ENCODE data around the gene TBX10.
"Not testable (repeated sequence)": the region's sequence is repeated elsewhere in the genome, so short reads cannot be mapped to it uniquely, and the experiment has no call there.

Gene TBX10

DNA sequence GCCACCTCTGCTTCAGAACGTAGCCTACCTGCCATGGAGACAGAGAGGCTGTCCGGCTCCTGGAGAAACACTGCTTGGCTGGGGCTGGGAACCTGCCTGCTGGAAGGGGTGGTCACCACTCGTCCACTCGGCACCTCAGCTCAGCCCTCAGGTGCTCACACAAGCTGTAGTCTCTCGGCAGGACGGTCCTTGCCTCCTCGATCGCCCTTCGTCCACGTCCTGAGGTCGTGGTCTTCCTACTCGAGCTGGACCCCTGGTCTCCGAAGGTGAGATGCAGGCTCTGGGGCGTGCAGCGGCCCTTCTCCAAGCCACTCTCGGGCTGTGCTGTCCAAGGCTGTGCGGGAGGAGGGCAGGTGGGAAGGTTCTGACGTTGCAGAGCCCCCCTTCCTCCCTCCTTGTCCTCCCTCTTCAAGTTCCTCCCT is at the start of gene TBX10:
Gene TBX10, minus strand, starts transcription at position 326 of the 422 bp plus-strand sequence. Its CDS starts 291 bp downstream, at position 35.
- no peak for DNase-seq

DNA sequence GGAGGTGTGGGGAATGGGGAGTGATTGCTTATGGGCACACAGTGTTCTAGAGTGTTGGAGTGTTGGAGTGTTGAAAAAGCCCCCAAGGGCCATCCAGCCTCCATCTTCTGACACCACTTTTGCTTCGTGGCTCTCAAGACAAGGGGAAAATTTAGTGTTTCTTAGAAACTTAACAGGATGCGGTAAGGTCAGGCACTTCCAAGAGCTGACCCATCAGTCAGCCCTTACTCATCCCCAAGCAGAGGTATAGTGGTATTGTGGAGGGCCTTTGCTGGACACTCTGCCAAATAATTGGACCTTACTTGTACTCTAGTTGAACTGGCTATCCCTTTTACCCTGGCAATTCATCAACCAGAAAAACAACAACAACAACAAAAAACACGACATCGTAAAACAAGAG is 49.6 kb upstream of the TBX10 start:
- no peak for DNase-seq

DNA sequence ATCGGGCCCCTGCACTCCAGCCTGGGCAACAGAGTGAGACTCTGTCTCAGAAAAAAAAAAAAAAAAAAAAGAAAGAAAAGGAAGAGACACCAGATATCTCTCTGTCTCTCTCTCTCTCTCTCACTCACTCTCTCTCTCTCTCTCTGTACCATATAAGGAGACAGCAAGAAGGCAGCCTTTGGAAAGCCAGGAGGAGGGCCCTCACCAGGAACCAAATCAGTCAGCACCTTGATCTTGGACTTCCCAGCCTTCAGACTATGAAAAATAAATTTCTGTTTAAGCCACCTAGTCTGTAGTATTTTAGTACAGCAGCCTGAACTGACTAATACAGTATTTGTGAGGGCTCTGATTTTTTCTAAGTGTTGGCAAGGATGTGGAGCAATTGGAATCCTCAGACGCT is 48.4 kb upstream of the TBX10 start:
- DNase-seq, result no peak

DNA sequence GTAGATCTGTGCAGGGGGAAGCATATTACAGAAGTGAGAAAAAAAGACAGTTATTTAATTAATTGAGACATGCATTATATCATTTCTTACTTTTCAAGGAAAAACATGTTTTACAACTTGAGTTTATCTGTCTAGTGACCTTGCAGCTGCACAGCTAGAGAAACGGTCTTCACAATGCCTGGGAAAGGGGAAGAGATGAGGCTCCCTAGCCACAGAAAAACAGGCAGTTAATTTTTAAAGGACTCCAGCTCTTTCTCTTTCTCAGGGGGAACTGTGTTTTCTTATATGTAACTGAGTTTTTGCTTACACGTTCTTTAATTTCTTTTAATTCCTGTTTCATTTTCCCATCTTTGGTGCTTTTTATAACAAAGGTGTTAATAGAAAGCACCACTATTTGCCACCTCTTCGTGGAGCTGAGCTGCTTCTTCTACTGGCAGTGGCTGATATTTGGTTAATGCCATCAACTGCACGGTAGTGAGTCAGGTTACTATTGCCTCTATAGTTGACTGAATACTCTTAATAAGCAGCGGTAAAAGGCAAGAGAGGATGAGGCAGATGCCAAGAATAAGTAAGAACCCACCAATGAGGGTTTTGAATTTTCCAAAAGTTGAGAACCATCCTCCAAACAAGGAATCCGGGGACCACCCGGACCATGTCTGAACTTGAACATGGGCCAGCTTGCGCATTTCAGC is 46.2 kb upstream of the TBX10 start:
- not testable (repeated sequence) for DNase-seq

DNA sequence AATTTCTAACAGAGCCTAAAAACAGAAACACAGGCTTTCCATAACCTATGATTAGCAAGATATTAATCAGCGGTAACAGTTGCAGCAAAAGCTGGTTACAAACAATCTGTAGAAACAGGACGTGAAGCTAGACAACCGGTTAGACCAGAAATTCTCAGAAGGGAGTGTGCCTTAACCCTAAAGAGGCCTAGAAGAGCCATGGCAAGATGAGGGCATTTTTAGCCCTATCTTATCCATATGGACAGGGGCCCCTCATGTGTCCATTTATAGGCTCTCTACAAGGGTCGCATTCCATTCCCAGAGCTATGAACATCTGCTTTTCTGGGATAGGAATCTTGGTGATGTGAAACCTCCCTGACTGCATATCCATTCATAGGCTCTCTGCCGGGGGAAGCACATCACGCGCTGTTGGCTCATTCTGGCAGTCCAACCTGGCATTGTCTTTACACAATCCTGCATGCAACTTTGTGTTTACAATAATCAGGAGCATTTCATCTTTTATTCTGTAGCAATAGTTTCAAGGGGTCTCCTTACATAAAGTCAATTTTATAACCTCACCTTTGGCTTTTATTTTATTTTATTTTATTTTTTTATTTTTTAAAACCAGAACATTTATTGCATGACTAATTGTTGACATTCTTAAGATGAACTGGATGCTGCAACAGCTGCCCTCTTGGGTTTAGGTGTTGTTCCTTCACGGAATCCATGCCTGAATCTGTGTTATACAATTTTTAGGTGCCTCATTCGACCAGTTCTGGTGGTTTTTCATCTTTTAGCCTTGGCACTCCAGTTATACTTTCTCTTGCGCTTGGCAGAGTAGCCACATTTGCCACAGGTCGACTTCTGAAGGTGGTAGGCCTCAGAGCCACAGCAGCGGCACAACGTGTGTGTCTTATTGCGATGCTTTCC is 42.8 kb upstream of the TBX10 start:
- DNase-seq, result not testable (repeated sequence)

DNA sequence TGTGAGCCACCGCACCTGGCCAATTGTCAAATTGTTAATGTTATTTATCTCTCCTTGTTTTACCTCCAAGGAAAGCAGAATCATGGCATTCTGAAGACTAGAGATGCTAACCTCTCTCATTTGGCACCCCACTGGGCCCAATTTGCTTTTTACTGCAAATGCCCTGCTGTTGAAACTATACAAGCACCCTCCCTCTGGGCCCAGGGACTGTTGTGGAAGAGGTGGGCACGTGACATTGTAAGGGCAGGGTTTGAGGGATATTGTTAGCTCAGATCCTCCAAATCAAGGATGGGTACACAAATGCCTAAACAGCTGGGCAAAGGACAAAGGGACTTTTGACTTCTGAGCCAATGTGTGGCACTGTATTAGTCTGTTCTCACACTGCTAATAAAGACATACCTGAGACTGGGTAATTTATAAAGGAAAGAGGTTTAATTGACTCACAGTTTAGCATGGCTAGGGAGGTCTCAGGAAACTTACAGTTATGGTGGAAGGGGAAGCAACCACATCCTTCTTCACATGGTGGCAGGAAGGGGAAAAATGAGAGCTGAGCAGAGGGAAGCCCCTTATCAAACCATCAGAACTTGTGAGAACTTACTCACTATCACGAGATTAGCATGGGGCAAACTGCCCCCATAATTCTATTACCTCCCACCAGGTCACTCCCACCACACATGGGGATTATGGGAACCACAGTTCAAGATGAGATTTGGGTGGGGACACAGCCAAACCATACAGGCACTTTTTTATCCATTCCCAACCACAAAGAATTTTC is 41.3 kb upstream of the TBX10 start:
- no peak for DNase-seq

DNA sequence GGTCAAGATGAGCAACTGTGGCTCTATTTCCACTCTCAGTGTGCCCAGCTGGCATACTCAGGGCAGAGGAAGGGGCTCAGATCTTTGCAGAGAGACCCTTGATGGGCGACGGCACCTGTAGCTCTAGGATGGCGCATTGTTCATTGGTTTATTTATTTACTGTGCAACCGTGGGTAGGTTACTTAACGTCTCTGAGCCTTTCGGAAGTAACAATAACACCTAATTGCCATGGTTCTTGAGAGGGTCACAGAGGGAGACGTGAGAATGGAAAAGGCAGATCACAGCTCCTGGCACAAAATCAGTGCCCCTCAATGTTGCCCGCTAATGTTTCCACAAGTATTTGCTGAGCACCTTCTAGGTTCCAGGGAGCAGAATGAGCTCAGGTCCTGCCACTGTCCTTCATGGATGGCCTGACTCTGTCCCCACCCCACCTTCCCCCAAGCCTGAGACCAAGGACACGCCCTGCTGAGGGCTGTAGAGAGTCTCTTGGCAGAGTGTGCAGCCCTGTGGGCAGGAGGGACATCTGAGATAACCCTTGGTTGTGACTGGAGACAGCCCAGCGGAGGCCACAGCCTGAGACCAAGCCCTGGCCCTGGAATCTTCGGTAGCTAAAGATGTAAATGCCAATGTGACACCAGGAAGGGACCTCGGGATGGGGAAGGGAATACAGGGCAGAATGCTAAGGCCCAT is 35.6 kb upstream of the TBX10 start:
- no peak for DNase-seq

DNA sequence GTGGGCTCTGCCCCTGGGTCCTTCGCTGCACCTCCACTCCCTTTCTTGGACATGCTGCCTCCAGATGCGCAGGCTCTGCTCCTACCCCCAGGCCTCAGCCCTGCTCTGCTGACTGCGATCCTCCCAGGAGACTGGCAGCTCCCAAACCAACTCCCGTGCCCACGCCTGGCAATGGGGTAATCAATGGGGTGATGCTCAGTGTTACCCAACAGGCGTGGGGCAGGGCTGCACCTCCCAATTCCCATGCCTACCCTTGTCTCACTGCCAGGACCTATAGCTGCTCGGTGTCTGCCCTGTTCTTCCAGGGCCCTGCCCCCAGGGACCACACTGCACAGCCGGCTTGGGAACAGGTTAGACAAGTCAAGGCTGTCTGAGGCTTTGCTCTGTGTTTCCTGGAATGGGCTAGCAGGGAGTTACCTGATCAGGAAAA is 34.9 kb upstream of the TBX10 start, which contains the start of gene ALDH3B2:
Gene ALDH3B2, minus strand, starts transcription at position 182 of the 430 bp plus-strand sequence. CDS start 7,688 bp downstream, outside the sequence.
- no peak for DNase-seq

DNA sequence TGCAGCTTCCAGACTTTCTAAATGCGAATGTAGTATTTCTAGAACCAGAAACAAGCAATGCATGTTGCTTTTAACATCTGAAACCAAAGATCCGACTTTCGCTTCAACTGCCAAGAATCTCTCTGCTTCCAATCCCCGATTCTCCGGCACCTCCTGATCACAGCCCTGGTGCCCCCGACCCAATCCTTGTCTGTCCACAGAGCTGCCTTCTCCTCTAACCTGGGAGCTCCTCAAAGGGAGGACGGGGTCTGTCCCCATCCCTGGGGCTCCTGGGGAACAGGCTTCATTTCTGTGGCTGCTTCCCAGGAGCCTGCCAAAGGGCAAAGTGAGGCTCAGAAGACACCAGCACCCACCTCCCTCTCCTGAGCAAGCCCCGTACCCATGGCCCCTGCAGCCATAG is 34.3 kb upstream of the TBX10 start:
- DNase-seq, result no peak

DNA sequence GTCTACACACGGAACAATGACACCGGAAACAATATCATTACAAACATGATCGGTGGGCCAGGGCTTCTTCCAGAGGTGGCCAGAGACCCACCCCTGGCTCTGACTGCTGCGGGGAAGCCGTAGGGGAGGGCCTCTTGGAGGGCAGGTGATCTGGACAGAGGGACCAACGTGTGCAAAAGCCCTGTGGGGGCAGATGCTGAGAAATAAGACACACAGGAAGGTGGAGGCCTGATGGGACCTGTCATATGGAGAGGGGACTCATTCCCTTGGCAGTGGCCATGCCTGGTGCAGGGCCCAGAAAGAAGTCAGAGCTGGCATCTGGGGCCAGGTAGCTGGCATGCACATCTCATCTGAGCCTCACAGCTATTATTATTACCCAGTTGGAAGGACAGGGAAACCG is 33.8 kb upstream of the TBX10 start:
- DNase-seq, result no peak

DNA sequence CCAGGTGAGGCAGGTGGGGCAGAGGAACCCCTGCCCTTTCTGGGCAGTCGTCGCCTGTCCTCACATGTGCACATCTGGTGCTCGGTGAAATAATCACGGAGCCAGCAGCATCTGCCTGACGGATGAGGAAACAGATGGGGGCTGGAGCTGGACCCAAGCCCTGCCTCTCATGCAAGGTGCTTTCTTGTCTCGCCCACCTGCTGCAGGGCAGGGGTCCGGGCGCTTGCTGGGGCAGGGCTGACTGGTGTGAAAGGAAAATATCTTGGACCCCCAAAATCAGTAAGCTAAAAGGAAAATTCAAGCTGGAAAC is 31.6 kb upstream of the TBX10 start:
- DNase-seq, result no peak

DNA sequence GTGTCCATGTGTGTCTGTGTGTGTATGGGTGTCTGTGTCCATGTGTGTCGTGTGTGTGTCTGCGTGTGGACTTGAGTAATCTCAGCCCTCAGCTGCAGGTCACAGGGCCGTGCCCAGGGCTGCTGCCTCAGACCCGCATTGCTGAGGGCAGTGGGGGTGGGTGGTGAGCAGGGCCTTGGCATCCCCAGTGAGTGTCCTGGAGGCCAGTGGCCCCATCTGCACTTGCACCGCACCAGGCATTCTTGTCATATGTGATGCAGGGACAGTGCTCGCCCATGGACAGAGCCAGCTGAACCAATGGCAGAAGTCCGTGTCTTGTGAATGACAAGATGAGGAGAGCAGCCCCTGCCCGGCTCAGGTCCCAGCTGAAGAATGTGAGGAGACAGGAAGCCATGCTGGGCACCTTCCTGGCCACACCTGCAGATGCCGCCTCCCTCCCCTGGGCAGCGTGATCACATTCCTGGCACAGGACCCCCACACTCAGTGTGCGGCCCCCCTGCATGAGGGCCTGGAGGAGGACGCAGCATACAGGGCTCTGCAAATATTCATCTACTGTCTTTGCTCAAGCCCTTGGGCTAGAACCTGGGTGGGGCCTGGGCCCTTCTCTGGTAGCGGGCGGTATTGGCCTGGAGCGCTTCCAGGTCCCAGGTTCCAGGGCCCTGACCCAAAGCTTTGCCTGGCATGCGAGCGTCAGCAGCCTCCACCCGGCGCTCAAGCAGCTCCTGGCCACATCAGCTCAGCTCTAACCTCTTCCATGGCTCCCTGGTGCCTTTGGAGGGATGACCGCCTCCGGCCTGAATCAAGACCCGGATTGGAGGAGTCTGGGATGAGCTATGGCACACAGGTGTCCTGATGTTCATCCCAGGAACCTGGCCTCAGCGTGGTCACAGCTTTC is 31.0 kb upstream of the TBX10 start:
- no peak for DNase-seq

DNA sequence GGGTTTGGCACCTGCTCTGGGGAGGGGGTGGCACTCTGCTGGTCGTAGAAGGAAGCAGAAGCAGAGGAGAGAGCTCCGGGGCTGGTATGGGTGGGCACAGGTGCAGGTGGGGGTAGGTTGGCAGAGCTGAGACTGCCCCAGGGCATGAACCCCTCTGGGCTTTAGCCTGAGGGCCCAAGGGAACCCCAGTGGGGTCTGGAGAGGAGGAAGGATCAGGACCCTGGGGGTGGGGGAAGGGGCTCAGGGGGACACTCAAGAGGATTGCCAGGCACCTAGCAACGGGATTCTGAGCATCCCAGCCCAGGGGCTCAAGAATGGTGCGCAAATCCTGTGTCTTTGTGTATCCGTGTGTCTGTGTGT is 28.6 kb upstream of the TBX10 start:
- no peak for DNase-seq

DNA sequence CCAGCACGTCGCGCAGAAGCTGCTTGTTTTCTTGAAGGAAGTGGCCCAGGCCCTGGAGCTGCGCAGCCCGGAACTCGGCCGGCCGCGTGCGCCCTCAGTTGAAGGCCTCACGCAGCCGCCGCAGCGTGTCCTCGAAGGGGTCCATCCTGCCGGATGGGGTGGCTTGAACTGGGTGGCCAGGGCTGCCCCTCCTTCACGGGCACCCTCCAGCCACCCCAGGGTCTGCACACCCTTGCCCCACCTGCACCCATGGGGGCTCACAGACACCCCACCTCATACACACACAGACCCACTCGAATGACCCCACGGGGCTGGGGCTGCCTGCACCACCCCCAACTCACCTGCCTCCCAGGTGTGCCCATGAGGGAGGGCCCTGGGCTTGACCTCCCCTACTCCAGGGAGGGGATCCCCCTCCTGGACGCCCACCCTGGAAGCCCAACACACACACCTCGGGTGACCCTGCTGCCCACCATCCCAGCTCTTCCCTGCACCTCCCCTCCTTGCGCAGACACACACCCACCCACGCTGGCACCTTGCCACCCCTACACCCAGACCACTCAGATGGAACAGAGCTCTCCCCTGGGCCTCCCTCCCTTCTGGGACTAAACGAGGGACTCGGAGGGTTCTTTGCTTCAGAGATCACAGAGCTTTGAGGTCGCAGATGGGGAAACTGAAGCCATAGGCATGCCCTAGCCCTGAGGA is 28.1 kb upstream of the TBX10 start:
- DNase-seq, result no peak

DNA sequence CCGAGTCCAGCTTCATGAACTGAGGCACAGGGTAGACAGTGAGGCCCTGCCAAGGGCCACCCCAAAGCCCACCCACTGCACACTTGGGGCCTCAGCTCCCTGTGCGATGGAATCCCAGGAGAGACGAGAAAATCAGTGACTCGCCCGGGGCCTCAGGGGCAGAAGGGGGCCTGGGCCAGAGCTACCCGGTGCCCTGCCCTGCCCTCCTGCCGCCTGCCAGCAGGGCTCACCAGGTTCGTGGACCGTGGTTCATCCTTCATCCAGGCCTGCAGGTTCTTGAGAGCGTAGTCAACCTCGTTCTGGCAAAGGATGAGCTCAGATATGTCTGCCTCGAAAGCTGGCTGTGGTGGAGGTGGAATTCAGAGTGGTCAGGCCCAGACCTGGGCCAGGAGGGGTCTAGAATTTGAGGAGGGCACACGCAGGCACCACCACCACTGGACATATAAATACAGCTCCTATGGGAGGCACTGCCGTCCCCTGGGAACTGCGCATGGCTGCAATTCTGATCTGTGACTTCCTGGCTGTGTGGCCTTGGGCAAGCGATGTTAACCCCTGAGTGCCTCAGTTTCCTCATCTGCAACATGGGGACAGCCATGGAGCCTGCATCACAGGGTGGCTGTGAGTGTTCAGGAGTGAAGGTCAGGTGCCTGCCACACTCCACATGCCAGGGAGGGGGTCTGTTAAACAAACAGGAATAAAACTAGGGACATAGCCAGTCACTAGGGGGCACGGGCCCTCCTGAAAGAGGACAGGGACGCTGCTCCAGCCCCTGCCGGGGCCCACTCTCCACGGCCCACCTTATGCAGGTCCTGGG is 27.3 kb upstream of the TBX10 start:
- DNase-seq, result no peak

DNA sequence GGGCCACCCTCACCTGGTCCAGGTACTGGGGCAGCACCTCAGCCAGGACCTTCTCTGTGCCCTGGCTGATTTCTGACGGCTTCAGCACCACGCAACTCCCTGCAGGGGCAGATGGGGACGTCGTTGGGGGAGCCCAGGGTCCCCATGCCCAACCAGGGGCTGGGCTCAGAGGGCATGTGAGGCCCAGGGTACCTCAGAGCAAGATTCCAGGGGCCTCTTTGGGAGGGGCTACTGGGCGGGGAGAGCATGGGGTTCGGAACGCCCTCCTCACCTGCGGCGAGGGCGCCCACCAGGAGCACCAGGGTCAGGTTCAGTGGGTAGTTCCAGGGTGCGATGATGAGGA is 26.7 kb upstream of the TBX10 start:
- no peak for DNase-seq

DNA sequence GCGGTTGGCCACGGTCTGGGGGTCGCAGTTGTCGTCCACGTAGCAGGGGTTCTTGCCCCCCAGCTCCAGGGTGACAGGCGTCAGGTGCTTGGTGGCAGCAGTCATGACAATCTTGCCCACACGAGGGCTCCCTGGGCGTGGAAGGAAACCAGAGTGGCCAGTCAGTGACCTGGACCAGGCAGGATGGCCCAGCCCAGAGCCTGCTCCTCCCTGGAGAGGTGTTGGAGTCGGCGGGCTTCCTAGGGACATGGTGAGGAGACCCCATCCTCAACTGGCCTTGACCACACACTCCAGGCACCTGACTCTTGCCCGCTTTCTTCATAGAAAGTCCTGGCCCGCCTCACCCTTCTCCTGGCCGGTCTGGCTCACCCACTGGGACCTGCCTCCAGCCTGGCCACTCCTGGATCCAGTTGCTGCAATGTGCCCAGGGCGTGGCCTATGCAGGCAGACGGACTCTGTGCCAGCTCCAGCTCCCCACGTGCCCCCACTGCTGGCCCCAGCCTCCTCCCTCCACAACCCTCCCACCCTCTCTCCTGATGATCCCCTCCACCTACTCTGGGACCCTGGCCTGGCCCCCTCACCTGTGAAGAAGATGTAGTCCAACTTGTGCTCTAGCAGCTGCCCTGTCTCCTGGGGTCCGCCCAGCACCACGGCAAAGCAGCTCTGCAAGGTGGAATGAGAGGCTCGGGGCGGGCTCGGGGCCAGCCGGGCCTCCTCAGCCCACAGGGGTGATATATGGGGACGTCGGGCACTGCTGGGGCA is 26.2 kb upstream of the TBX10 start:
- DNase-seq, result no peak

DNA sequence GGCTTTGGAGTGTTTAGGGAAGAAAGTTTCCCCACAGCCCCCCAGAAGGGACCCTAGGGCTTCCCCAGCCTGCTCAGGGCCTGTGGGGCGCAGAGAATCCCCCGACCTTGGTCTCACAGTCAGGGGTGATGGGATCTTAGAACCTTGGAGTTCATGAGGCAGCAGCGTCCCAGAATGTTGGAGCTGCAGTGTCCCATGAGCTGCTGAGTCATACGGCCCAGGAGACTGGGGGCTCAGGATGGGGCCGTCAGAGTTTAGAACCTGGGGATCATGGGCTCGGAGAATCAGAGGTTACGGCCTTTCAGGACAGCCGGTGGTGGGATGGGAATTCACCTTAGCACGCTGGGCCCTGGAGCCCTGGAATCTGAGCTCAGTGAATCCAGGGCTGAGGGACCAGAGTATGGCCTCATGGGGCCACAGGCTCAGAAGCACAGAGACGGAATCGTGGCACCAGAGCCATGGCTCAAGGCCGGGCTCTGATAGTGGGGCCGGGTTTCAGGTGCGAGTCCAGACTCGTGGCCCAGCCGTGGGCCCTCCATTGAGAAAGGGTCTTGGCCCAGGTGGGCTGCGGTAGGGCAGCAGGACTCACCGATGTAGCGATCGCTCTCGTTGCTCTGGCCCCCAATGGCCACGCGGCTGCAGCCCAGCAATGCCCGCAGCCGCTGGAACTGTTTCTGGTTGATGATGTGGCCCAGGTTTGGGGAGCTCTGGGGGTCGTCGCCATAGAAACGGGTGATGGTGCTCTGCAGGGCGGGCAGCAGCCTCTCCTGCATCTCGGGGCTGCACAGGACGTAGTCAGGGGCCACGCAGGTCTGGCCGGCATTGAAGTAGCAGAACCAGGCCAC is 25.4 kb upstream of the TBX10 start:
- DNase-seq, result no peak

DNA sequence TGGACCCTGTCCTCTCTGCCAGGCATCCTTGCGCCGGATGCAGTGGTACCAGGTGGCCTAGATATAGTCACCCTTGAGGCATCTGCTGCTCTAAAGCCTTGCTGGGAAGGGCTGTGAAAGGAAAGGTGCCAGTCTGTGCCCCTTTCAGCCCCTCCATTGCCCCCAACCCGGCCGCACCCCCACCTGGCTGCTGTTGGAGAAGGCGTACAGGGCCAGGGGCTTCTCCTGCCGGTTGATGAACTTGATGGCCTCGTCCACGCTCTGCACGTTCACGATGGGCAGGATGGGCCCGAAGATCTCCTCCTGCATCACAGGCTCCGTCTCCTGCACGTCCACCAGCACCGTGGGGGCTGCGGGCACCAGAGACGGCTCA is 24.6 kb upstream of the TBX10 start:
- DNase-seq, result no peak

Measured in SHP77 treated with DMSO at 0.1 percent for 48 hours (cell line).